SU-DHL-6 (cell line): Measurements from ENCODE around the gene SLC12A7.
"Not testable (repeated sequence)": the region's sequence is repeated elsewhere in the genome, so short reads cannot be mapped to it uniquely, and the experiment has no call there.

Experiments
- H2AFZ ChIP-seq: fragments of 200-600 bp; sonication (generic); 2 replicates; pipeline ENCODE4 v1.6.1; 2014; ENCODE audit warnings: low read depth, mild to moderate bottlenecking, moderate library complexity, mixed read lengths, antibody characterized with exemption, low read length; ENCODE audit not compliant: severe bottlenecking
- H3F3A ChIP-seq: fragments of 200-600 bp; shearing (Covaris generic); 2 replicates; pipeline ENCODE4 v1.6.0; 2016; ENCODE audit warnings: antibody characterized with exemption, mild to moderate bottlenecking; ENCODE audit not compliant: insufficient read depth
- H3K27ac ChIP-seq: fragments of 200-600 bp; sonication (generic); 2 replicates; pipeline ENCODE4 v1.5.1; 2016; ENCODE audit warnings: low read depth, mild to moderate bottlenecking, low read length, moderate library complexity, mixed read lengths
- H3K27me3 ChIP-seq: fragments of 200-600 bp; sonication (generic), shearing (Covaris generic); 2 replicates; pipeline ENCODE4 v1.6.0; 2014; ENCODE audit warnings: mild to moderate bottlenecking, low read length
- H3K36me3 ChIP-seq: fragments of 200-600 bp; sonication (generic); 2 replicates; pipeline ENCODE4 v1.6.1; 2014; ENCODE audit warnings: mild to moderate bottlenecking, low read length, mixed read lengths
- H3K4me2 ChIP-seq: fragments of 300-600, 200-600 bp; shearing (Covaris generic), sonication (generic); 2 replicates; pipeline ENCODE4 v1.6.0; 2014; ENCODE audit warnings: low read length, low read depth, mild to moderate bottlenecking; ENCODE audit not compliant: poor library complexity, severe bottlenecking
- H3K4me3 ChIP-seq: fragments of 200-600 bp; sonication (generic); 2 replicates; pipeline ENCODE4 v1.5.1; 2014; ENCODE audit warnings: antibody characterized with exemption, low read length, mild to moderate bottlenecking, mixed read lengths; ENCODE audit not compliant: insufficient read depth, poor library complexity, severe bottlenecking
- H3K79me2 ChIP-seq: fragments of 200-600 bp; sonication (generic); 2 replicates; pipeline ENCODE4 v1.6.1; 2014; ENCODE audit warnings: mild to moderate bottlenecking, low read length, moderate library complexity; ENCODE audit not compliant: insufficient read depth
- H3K9ac ChIP-seq: fragments of 200-600 bp; sonication (generic); 2 replicates; pipeline ENCODE4 v1.7.0; 2014; ENCODE audit warnings: mild to moderate bottlenecking, low read length
- H3K9me2 ChIP-seq: fragments of 200-600 bp; sonication (generic); replicated peaks from 2 replicates; pipeline ENCODE4 v1.6.1; 2014; ENCODE audit warnings: low read length; ENCODE audit not compliant: insufficient read depth
- H3K9me3 ChIP-seq: fragments of 200-600 bp; sonication (generic); 2 replicates; pipeline ENCODE4 v1.6.1; 2014; ENCODE audit warnings: low read length, mixed read lengths; ENCODE audit not compliant: insufficient read depth
- H4K20me1 ChIP-seq: fragments of 200-600 bp; sonication (generic); 2 replicates; pipeline ENCODE4 v1.6.1; 2014; ENCODE audit warnings: low read depth, mild to moderate bottlenecking, antibody characterized with exemption, low read length, moderate library complexity, mixed read lengths
- CTCF ChIP-seq: fragments of 200-600 bp; sonication (generic); IDR thresholded peaks from one replicate; pipeline ENCODE4 v1.5.1; 2017; ENCODE audit warnings: antibody characterized with exemption, mild to moderate bottlenecking, low read length, moderate library complexity; ENCODE audit not compliant: insufficient read depth, poor library complexity, severe bottlenecking
- EZH2phosphoT487 ChIP-seq: fragments of 200-600 bp; sonication (generic), shearing (Covaris generic); conservative IDR thresholded peaks from 2 replicates; pipeline ENCODE4 v1.6.1; 2018; ENCODE audit warnings: mild to moderate bottlenecking, antibody characterized with exemption, low read length, moderate library complexity, mixed read lengths

SLC12A7 gene

DNA sequence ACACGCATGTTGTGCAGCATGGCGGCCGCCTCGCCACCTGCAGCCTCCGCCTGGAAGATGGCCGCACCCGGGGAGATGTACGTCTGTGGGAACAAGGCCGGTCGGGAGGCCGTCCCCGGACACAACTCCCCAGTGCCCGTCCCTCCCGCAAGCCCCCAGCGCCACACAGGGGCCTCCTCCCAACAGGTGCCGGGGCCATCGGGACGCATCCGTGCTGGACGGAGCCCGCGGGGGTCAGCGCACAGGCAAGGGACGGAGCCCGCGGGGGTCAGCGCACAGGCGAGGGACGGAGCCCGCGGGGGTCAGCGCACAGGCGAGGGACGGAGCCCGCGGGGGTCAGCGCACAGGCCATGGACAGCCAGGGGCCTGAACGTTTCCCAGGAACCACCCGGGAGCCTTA, 26.5 kb downstream of the SLC12A7 start:
- H3K36me3 ChIP-seq, result no peaks in the 10 kb centered on the region

DNA sequence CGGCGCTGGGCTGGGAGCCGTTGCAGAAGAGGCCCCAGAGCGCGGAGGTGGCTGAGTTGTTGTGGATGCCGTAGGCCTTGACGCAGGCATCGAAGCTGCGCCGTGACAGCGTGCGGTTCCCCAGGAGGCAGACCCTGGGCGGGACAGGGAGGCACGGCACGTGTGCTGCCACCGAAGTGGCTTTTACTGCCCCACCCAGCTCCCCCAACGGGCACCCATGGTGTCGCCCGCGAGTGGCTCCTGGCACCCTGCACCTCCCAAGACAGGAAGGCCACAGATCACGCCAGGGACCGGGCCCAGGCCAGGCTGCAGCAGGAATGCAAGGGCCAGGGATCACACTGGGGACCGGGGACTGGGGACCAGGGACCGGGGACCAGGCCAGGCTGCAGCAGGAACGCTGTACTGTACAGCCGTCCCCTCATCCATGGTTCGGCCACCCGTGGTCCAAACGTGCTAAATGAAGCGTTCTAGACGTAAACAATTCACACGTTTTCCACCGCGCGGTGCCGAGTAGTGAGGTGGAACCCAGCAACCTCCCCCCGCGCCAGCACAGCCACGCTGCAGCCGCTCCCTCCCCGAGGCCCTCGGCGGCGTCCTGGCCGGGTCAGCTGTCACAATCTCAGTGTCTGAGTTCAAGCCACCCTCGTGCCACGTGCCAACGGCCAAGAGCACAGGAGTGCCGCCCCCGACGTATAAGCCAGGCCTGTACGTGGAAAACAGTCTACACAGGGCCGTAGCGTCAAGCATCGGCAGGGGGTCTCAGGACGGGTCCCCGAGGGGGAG, 27.8 kb downstream of the SLC12A7 start:
- Histone ChIP-seq H3K9me2 (no peaks in the 10 kb centered on the region), H3K9ac (no peak overlapping the region), H3K4me3 (no peak overlapping the region), H4K20me1 (no peaks in the 10 kb centered on the region), H3K27me3 (no peaks in the 10 kb centered on the region), H3K4me2 (no peak overlapping the region), H3K79me2 (no peaks in the 10 kb centered on the region), H3F3A (no peaks in the 10 kb centered on the region), H3K27ac (no peak overlapping the region), H3K36me3 (no peaks in the 10 kb centered on the region), H3K9me3 (no peaks in the 10 kb centered on the region), H2AFZ (no peak overlapping the region)
- TF ChIP-seq EZH2phosphoT487 (no peak), CTCF (no peak)

More for the DNA sequence above, 26.5 kb downstream of the SLC12A7 start:
- no peak overlapping the region for H3K9ac ChIP-seq
- H3K27ac ChIP-seq, result no peak overlapping the region
- H3F3A ChIP-seq, result no peaks in the 10 kb centered on the region
- no peak overlapping the region for H2AFZ ChIP-seq
- H3K4me3 ChIP-seq, result no peak overlapping the region
- no peak overlapping the region for H3K4me2 ChIP-seq
- no peaks in the 10 kb centered on the region for H3K79me2 ChIP-seq
- no peaks in the 10 kb centered on the region for H3K9me3 ChIP-seq
- TF ChIP-seq CTCF (no peak), EZH2phosphoT487 (no peak)
- no peaks in the 10 kb centered on the region for H3K9me2 ChIP-seq
- no peaks in the 10 kb centered on the region for H4K20me1 ChIP-seq
- H3K27me3 ChIP-seq, result no peaks in the 10 kb centered on the region

GRCh38 chr5:1083026-1083425, 28.8 kb downstream of the SLC12A7 start:
- not testable (repeated sequence) for H3K36me3 ChIP-seq, H3K4me2 ChIP-seq, H3K27ac ChIP-seq

GRCh38 chr5:1081519-1081918, 30.3 kb downstream of the SLC12A7 start:
- no peaks in the 10 kb centered on the region for H3K27me3 ChIP-seq
- no peaks in the 10 kb centered on the region for H3K36me3 ChIP-seq
- no peaks in the 10 kb centered on the region for H3K79me2 ChIP-seq
- TF ChIP-seq CTCF (no peak), EZH2phosphoT487 (no peak)
- H3K4me2 ChIP-seq, result no peak overlapping the region
- no peaks in the 10 kb centered on the region for H4K20me1 ChIP-seq
- H2AFZ ChIP-seq, result no peak overlapping the region
- H3K9me3 ChIP-seq, result no peaks in the 10 kb centered on the region
- H3F3A ChIP-seq, result no peaks in the 10 kb centered on the region
- no peak overlapping the region for H3K9ac ChIP-seq
- no peak overlapping the region for H3K4me3 ChIP-seq
- H3K27ac ChIP-seq, result no peak overlapping the region
- no peaks in the 10 kb centered on the region for H3K9me2 ChIP-seq

More at GRCh38 chr5:1083026-1083425, 28.8 kb downstream of the SLC12A7 start:
- H2AFZ ChIP-seq, H3K9me2 ChIP-seq, H4K20me1 ChIP-seq, H3F3A ChIP-seq, H3K9ac ChIP-seq, H3K27me3 ChIP-seq, H3K79me2 ChIP-seq, H3K9me3 ChIP-seq, H3K4me3 ChIP-seq: not testable (repeated sequence)
